CD4-positive, alpha-beta T cell treated with Interleukin-2 at 100 ng/mL for 4 hours (primary cell): ENCODE measurements around the gene MAGEH1.

Experiments used
- DNase-seq: peaks from one replicate; pipeline ENCODE4 v3.0.0-alpha.2; 2020; ENCODE audit warnings: low spot score

MAGEH1 gene

GRCh38 chrX:55490121-55490520 is 38.2 kb downstream of the MAGEH1 start:
- DNase-seq: no peak

DNA sequence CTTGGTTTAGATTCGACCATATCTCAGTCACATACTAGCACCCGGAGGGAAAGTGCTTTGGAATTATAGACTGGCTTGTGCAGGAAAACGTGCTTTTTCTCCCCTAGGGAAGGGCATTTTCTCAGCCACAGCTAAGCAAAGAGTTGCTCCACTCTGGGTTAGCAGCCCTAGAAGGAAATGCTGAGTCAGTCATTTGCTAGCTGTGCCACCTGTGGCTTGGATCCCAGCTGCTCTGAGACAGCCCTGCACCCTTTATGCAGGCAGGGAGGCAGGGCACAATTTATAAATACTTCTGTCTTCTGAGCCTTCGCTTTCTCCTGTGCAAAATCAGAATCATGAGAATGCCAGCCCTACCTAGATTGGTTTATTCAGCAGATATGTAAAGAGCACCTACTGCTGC is 39.0 kb downstream of the MAGEH1 start:
- no peak for DNase-seq
